Ishikawa (cell line): Measurements from ENCODE around the gene GSTM3.

Experiments used
- CEBPB ChIP-seq: IDR thresholded peaks from 2 replicates; pipeline ENCODE4 v1.6.1; 2012
- CREB1 ChIP-seq: IDR thresholded peaks from 2 replicates; pipeline ENCODE4 v1.6.1; 2012; ENCODE audit warnings: low read depth
- EGR1 ChIP-seq: IDR thresholded peaks from 2 replicates; pipeline ENCODE4 v1.6.1; 2012
- FOXM1 ChIP-seq: IDR thresholded peaks from 2 replicates; pipeline ENCODE4 v1.6.1; 2012; ENCODE audit warnings: low read depth, borderline replicate concordance
- NFIC ChIP-seq: IDR thresholded peaks from 2 replicates; pipeline ENCODE4 v1.6.1; 2012
- RAD21 ChIP-seq: IDR thresholded peaks from 2 replicates; pipeline ENCODE4 v1.6.1; 2012; ENCODE audit warnings: low read depth
- TAF1 ChIP-seq: IDR thresholded peaks from 2 replicates; pipeline ENCODE4 v1.6.1; 2012; ENCODE audit warnings: low read depth, mild to moderate bottlenecking
- TCF12 ChIP-seq: IDR thresholded peaks from 2 replicates; pipeline ENCODE4 v1.6.1; 2012; ENCODE audit warnings: low read depth
- TEAD4 ChIP-seq: IDR thresholded peaks from 2 replicates; pipeline ENCODE4 v1.6.1; 2012
- USF1 ChIP-seq: IDR thresholded peaks from 2 replicates; pipeline ENCODE4 v1.6.1; 2012
- YY1 ChIP-seq: IDR thresholded peaks from 2 replicates; pipeline ENCODE4 v1.6.1; 2012; ENCODE audit warnings: low read depth
- ZBTB7A ChIP-seq: IDR thresholded peaks from 2 replicates; pipeline ENCODE4 v1.6.1; 2012; ENCODE audit warnings: low read depth
- TF ChIP-seq, protein P1 (sequence below): IDR thresholded peaks from 2 replicates; pipeline ENCODE4 v1.6.1; 2012; ENCODE audit warnings: low read depth, mild to moderate bottlenecking
- TF ChIP-seq, protein P2 (sequence below): IDR thresholded peaks from 2 replicates; pipeline ENCODE4 v1.6.1; 2012

Gene GSTM3

DNA sequence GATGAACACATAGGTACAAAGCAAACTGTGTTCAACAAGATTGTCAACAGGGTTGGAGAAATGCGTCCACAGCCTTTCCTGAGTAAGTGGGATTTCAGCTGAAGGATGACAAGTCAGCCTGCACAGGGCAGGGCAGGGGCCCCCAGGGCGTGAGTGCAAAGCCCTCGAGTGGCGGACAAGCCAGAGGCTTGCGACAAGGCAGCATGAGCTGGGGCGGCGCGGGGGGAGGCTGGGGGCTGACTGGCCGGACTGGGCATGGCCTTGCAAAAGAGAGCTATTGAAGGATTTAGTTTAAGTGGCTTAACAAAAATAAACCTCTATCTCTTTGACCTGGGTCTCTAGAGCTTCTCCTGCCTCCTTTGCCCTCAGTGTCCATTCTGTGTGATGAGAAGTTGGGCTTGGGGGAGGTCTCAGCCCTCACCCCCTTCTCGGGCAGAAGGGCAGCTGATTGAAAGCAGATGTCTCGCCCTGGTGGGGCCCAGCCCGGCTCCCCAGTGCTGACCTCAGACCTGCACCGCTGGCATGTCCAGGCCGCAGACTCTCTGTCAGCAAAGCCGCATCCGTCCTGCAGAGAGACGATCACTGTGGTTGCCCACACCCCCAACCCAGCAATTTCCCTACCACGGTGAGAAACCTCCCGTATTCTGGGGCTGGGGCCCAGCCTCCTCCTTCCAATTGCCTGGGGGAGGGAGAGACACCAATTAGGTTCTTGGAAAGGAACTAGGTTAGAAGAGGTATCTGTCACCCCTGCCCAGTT lies 47.2 kb upstream of the GSTM3 start:
- TF ChIP-seq CREB1 (no peak), CEBPB (no peak), EGR1 (no peak), USF1 (no peak), RAD21 (no peak), TCF12 (no peak), FOXM1 (no peak), NFIC (no peak), TAF1 (no peak)
- TF ChIP-seq, protein P1, sequence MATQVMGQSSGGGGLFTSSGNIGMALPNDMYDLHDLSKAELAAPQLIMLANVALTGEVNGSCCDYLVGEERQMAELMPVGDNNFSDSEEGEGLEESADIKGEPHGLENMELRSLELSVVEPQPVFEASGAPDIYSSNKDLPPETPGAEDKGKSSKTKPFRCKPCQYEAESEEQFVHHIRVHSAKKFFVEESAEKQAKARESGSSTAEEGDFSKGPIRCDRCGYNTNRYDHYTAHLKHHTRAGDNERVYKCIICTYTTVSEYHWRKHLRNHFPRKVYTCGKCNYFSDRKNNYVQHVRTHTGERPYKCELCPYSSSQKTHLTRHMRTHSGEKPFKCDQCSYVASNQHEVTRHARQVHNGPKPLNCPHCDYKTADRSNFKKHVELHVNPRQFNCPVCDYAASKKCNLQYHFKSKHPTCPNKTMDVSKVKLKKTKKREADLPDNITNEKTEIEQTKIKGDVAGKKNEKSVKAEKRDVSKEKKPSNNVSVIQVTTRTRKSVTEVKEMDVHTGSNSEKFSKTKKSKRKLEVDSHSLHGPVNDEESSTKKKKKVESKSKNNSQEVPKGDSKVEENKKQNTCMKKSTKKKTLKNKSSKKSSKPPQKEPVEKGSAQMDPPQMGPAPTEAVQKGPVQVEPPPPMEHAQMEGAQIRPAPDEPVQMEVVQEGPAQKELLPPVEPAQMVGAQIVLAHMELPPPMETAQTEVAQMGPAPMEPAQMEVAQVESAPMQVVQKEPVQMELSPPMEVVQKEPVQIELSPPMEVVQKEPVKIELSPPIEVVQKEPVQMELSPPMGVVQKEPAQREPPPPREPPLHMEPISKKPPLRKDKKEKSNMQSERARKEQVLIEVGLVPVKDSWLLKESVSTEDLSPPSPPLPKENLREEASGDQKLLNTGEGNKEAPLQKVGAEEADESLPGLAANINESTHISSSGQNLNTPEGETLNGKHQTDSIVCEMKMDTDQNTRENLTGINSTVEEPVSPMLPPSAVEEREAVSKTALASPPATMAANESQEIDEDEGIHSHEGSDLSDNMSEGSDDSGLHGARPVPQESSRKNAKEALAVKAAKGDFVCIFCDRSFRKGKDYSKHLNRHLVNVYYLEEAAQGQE: no peak
- TF ChIP-seq, protein P2, sequence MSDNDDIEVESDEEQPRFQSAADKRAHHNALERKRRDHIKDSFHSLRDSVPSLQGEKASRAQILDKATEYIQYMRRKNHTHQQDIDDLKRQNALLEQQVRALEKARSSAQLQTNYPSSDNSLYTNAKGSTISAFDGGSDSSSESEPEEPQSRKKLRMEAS: no peak

DNA sequence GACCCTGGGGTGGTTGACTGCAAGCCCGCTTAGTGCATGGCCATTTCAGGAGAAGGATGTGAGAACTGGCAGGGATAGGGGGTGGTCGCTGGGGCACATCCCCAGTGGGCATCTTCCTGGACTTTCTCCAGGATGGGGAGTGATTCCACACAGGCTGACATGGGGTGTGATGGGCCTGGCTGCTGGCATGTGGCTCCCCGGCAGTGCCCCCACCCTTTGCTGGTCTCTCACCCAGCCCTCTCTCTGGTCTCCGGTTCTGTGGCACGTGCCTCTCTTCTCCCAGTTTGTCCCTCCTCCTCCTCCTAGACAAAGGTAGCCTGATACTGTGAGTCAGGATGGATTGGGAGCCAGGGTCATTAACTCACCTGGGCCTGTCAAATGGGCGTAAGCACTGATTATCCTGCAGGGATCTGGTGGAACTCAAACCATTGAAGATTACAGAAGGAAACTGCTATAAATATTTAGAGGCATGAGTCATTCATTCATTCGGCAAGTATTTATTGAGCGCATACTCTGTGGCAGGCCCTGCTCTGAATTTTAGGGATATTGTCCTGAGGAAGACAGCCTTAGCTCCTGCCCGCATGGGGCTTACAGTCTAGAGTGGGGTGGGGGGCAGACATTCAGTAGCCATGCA lies 46.5 kb upstream of the GSTM3 start:
- TF ChIP-seq, protein P1: no peak
- TF ChIP-seq, protein P2: 0 out of 2 replicates have a peak, but pooled peaks have one; percentile 28
- peak; percentile 6; the same call in 1 of the 2 replicates for TF ChIP-seq TEAD4
- peak; percentile 49; the same call in 1 of the 2 replicates for TF ChIP-seq USF1
- no peak for TF ChIP-seq TAF1
- no peak for TF ChIP-seq YY1

- TF ChIP-seq NFIC: peak; percentile 63
- TF ChIP-seq, protein P2: no peak; the same call in 1 of the 2 replicates
Observed at GRCh38 chr1:109786531-109787021, 45.7 kb upstream of the GSTM3 start.

DNA sequence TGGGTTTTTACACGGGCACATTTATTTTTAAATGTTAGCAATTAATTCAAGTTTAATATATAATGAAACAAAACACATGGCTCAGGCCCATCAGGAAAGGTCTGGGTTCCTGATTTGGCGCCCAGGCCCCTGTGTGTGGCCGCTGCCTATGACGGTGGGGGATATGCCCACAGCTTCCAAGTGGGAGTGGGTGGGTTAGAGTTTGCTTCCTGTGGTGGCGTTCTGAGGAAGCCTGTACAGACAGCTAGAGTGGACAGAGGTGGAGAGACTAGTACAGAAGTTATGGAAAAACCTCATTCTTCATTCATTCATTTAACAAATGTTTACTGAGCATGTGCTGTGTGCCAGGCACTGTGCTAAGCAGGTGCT lies 45.3 kb upstream of the GSTM3 start:
- TF ChIP-seq ZBTB7A (no peak), CREB1 (no peak), RAD21 (no peak), CEBPB (no peak), FOXM1 (no peak), TCF12 (no peak), EGR1 (no peak)
- TF ChIP-seq, protein P1: no peak
